NOMO-1 treated with dmso at 0.1 percent for 144 hours (cell line): ENCODE results near the gene CAPZB.

ENCODE experiments used
- DNase-seq: peaks from one replicate; lab custom pipeline; 2025; ENCODE audit not compliant: unreplicated experiment; lab: John Stamatoyannopoulos, UW

The CAPZB gene

DNA sequence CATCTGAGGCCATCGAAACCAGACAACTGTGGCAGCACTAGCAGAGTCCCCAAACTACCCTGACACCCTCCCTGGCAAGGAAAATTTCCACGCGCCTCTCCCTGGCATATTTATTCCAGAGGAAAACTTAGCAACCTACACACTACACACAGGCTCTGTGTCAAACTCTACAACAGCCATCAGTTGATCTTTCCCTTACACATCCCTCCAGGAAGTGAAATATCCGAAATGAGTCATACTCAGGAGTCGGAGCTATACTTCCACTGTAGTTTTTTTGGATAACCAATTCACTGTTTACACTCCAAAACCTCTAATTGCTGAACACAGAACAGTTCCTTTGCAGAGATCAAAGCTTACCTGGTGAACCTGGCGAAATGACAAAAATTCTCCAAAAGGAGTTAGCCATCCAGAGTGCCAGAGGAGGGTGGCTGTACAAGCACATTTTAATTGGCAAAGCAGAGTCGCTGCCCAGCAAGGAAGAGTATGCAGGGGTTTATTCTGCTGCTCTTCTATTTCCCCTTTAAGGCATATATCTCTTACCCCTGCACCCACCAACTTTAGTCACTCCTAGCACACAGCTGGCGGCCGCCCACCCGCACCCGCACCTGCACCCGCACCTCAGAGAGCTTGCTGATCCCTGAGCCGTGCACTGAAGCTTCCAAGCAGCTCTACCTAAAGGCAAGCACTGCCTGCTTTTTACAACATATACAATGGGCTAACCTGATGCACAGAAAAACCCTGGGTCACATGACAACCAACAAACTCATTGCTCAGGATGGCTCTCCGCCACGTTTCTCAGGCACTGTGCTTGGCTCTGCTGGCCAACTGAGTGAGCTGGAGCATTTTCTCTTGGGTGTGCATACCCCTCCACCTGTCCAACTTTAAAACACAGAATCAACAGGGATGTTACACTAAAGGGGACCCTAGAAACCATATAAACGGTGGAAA, 54.9 kb downstream of the CAPZB start:
- DNase-seq = no peak

DNA sequence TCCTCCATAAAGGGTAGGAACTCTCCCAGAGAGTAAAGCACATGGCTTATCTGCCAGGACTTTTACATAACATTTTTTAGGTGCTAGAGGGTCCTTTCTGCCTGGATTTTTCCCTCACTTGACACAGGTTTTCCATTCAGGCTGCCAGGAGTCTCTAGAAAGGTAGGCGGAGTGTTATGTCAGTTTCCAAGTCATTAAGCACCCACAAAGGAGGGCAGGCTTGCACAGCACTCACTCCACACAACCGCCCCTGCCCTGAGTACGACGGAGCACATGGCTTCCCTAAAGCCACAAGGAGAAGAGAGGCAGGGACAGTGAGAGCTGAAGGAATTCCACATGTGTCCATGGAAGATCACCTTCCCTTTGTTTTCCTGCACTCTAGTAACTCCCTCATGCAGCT, 55.7 kb downstream of the CAPZB start:
- no peak for DNase-seq

DNA sequence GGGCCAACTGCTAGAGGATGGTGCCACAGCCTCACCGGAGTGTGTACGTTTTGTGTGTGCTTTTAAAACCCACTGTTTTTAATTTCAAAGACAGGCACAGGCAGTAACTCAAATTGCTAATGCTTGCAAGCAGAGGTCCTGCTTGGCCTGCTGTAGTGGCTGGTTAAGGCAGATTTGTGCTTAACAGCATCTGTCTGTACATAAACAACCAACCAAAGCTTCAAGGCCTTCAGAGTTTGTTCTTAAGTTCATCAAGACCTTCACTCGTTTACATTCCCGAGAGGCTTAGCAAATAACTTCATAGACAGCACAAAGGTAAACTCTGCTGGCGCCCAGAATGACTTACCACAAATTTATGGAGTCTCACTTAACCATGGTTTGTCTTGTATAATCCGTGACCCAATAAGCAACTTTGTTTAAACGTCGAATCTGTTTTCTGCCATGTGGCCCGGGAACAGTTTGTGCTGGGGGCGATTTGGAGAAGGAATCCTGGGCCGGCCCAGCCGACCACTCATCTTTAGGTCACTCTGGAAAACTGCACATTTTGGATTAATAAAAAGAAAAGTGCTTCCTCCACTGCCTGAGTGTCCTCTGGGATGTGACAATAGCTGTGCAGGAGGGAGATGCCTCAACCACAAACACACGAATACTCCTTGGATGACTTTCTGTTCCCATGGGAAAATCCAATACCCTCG, 58.1 kb downstream of the CAPZB start:
- DNase-seq = no peak

DNA sequence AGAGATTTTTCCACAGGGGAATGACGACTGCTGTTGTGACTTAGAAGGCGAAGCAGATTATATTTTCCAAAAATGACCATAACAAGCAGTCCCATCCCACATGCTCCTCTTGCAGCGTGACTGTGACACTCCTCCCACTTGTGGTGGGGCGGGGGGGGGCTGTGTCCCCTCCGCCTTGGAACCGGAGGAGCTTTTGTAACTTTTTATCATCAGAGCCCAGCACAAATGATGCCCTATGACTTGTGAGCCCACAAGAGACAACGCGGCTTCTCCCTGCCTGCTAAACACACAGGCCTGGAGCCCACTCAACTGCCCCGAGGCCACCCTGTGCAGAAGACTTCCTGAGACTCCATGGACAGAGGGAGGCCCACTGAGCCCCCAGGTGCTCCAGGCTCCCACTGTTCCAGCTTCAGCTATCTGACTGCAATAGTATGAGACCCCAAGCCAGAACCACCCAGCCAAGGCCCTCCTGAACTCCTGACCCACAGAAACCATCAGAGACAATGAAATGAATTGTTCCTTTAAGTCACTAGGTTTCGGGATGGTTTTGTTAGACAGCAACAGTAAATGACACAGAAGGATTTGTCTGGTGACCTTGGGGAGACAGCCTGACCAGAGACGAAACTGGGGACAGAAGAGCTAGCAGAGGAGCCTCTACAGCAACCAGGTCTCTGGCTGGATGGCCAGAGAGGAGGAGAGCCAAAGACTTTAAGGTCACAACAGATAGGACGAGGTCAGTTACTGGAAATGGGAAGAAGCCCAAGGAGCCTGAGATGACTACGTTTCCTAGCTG, 58.8 kb downstream of the CAPZB start:
- no peak for DNase-seq

DNA sequence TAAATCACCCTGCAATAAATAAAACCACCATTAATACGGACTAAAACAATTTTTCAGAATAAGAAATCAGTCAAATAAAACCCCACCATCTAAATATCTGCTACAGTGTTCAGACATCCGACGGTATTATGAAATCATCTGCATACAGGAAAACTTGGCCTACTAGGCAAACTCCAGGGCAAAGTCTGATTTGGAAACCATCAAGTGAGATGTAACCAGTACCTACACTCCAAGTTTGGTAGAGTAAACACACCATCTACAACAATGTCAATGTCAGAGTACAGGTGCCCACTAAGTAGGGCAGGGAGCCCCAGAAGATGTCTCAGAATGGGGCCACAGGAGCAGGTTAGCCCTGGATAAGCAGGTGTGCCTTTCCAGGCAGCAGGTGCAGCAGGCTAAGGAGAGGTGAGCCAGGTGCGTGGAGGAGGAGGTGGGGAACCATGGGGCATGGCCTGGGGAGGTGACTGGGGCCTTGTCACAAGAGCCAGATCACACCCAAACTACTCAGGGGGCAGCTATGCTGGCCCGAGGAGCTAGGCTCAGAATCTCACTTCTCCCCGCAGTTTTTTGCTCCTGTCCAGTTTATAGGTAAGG, 59.6 kb downstream of the CAPZB start:
- no peak for DNase-seq

DNA sequence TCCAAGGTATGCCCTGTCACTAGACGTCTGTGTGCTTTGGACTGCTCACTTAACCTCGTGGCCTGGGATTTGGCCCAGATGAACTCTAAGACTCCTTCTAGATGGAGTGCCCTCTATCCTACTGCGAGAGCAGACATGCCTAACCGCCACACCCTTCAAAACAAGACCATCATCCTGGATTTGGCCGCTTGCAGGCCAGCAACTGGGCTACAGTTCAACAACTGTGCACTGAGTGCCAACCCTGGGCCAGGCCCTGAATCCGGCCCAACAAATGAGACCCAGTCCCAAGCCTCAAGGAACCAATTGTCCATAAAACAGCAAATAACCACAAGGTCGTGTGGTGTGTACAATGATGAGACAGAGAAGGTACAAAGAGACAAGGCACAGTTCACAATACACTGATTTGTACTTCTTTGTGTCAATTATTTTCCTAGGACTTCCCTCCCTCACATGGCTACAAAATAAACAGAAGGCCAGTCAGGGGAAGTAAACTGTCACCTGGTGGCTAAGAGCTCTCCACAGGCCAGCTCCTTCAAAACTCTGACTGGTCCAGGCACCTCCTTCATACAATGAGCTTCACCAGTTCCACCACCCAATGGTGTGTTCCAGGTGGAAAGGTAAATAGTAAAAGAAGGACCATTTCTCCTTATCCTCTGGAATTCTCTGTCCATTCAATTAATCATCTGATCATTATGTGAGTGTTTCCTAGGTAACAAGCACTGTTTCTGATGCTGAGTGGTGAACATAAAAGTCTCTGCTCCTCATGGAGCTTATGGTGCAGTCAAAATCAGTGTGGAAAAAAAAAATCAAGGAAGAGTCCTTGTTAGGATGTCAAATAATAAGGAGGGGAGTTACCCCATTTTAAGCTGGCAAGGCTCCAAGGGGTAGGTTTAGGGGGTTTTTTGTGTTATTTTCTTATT, 60.4 kb downstream of the CAPZB start:
- no peak for DNase-seq

DNA sequence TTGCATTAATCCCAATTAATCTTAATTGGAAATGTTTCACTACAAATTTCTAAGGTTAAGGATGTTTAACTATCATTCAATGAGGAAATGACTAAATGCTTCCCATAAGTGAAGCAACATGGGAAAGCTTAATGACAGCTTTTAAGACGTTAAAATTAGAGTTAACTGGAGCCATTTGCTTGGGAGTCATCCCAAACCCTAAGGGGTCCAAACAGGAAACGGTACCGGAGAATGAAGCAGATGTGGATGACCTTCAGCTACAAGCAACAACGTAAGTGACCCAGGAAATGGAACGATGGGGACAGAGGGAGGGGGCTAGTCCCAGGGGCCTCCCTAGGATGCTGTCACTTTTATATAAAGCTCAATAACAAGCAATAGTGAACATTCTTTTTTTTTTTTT, 62.2 kb downstream of the CAPZB start:
- DNase-seq = no peak

DNA sequence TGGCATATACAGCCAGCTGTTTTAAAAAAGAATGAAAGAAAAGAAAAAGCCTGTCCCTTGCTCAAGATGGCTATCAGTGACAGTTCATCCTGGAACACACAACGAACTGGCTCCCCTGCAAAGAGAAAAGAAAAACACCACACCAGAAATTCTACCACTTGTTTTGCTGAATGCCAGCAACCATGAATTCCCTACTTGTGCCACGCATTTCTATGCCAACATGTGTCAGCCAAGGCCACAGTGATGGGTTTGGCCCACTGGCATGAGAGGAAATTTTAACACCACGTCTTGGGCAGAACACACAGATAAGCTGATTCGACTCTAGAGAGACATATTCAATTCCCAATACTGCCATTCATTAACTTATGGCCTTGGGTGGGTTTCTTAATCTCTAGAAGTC, 64.0 kb downstream of the CAPZB start:
- no peak for DNase-seq

DNA sequence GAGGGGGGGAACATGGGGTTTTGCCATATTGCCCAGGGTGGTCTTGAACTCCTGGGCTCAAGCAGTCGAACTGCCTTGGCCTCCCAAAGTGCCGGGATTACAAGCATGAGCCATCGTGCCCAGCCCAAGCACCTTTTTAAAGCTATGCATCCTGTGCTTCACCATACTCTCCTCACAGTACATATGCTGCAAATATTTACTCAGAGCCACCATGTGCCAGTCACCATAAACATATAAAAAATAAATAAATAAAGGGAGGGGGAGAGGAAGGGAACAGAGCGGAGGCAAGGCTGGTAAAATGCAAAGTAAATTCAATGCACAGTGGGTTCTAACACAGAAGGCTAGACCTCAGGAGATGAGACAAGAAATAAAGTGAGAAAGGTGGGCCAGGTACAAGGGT, 64.7 kb downstream of the CAPZB start:
- DNase-seq = no peak

DNA sequence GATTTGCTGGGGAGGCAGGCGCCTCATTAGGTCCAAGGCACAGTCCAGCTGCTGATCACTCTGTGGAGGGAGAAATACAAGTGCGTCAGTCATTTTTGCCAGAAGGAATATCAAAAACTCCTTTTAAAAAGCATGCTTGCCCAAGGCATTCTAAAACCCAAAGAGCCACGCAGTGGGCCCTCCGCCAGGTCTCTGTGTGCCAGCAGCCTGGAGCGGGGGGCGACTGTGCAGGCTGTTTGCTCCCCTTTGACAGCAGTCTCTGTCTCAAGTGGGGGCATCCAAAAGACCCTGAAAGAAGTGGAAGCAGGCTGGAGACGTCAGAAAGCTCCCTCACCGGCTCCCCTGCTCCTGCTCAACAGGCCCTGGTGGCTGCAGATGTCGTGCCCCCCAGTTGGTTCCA, 65.6 kb downstream of the CAPZB start:
- DNase-seq = no peak

DNA sequence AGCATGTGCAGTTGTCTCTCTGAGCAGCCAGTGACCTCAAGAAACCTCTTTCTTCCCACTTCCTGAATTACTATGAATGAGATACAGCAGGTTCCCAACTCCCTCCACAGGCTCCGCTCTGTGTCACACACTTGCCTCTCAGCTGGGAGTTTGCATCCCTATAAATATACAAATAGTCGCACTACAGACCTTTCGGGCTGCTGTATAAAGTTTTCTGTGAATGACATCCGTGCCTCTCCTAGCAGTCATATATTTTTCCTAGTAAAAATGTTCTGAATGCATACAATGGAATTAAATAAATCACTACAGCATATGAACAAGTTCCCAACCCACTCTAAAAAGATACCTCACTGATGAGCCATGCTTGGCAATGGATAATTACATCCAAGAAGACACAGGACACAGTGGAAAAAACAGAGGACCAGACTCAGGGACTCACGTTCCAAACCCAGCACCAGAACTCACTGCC, 66.8 kb downstream of the CAPZB start:
- DNase-seq = no peak

DNA sequence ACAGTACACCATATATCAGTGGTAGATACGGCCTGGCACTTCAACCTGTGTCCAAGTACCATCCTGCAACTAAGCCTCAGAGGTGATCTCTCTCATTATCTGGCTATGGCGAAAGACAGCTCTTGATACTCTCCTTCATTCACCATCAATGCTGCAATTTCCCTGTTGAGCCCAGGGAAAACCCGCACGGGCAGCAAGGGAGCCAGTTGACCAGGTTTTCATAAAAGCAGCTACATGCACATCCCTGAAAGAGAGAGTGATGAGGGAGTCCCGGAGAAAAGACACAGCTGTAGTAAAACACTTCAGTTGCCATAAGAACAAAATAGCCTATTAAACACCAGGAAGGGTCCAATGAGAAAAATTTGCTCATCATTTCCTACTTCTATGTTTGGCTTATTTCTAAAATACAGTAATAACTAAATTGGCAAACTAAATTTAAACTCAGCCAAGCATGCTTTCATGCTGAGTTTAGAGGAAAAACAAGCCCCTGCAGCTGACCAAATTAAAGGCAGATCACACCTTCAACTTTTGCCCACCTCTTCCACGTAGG, 68.3 kb downstream of the CAPZB start:
- DNase-seq = no peak

DNA sequence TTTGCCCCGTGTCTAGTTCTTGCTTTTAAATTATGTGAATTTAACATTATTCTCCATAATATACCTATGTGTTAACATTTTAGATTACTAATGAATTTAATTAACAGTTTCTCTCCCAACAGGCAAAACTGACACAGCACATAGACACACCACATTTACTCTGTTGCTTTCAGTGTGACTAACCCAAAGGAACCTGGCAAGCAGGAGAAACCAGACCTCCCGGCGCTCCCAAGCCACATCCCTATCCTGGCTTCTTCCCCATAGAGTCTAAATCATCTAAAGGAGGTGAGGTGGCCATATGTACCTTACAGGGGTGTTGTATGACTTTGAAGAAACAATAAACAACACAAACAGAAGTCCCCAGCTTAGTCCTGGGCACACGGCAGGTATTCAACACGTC, 69.2 kb downstream of the CAPZB start:
- DNase-seq = no peak

DNA sequence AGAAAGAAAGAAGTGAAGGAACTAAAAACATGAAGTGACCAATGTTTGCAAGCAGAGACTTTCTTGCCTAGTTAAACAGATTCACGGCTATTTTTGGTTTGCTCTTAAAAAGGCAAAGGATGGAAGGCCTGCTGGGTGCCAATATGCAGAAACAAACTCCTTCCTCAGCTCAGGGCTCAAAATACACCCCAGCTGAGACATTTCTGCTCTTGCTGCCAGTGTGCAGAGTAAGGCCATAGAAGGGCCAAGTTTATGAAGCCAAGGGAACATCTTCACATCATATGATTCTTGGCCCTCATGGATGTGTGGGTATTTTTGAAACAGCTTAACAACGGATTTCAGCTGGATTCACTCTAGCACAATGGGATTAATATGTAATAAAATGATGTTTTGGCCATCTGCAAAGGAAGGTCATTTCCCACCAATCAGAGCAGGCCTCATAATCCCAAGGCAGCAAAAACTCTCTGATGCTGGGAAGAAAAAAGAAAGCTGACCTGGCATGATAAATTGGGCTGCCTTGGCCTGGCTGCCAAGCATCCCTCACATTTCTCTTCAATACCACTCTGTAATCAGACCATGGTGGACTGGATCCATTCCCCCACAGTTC, 70.7 kb downstream of the CAPZB start:
- DNase-seq = no peak

DNA sequence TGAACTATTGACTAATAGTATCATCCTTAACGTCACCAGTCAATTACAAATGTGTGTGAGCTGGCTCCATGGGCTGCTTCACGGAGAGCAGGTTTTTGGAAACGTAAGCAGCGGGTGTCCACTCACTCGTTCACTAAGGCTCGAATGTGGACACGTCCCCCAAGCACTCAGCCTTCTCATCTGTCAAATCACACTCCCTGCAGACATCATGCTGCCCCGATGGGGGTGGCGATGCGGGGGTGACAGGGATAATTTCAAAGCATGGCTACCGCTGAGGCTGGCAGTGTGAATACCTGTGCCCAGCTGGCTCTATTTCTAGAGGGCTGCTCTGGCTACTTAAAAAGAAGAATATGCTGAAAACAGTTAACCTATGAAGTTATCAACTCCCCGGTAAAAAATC, 71.3 kb downstream of the CAPZB start:
- DNase-seq = no peak

DNA sequence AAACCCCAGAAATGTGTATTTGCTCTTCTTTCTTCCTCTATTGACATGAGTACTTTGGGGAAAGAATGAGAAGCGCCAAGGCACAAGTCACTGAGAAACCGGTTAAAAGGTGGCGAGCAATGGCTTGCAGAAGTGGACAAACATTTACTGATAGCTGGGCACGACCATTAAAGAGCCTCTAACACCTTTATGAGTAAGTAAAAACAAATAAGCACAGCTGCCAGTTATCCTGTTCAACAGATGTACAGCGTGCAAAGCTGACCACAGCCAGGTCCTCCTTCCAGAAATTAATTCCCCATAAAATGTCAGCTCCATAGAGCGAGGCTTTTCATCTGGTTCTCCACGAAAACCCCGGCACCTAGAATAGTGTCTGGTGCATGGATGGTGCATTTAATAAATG, 72.7 kb downstream of the CAPZB start:
- DNase-seq = no peak

DNA sequence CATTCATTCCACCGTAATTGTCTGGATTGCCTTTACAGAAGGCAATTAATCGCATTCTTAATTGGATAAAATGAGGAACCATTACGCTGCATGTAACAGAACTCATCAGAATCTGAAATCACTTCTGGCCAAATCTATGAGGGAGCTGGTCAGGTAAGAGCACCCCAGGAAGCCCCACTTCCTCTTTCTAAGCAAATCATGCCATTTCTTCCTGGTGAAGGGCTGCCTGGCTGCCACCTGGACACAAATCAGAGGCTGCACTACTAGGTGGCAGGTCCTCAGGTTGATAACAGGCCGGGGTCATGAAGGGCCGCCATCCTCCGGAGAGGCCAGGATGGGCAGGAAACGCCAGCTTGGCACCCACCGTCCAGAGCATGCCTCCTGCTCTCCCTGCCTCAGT, 73.7 kb downstream of the CAPZB start:
- DNase-seq = no peak

DNA sequence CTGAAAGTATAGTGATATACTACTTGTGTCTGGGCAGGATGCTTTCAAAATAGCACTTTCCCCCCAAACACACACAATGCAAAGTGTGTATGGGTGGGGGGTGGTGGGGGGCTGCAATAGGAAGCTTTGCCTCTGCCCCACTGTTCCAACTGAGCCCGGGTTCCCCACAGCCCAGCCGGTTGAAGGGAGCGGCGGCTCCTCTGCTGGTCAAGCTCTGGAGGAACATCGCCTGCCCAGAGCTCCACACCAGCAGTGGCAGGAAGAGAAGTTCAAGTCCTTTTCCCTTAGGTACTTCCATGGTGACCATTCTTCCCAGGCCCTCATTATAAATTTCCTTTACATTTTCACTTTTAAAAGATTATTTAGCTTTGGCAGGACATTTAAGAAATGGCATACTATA, 74.9 kb downstream of the CAPZB start:
- DNase-seq = no peak
